Fibroblast of lung (primary cell): ENCODE data around the gene COL5A2. TPM values are rescaled to one million over a fixed set of nuclear protein-coding genes. Genes with fewer than 3 reads are reported as not detected.

ENCODE experiments used
- DNase-seq, 2 donors: peaks; one replicate each; pipeline versions ENCODE4 v3.0.0 to v3.0.0-alpha.2; 2010; ENCODE audit warnings: low read depth in 2 of 2
- H2AFZ ChIP-seq: 2 replicates; pipeline ENCODE4 v1.5.1; 2012; ENCODE audit warnings: low read length, control low read depth, inconsistent platforms
- H3K27ac ChIP-seq: 2 replicates; pipeline ENCODE4 v1.5.1; 2011; ENCODE audit warnings: low read length, control low read depth; ENCODE audit not compliant: insufficient read depth
- H3K27me3 ChIP-seq: 2 replicates; pipeline ENCODE4 v1.5.1; 2011; ENCODE audit warnings: mild to moderate bottlenecking, low read length; ENCODE audit not compliant: control insufficient read depth, insufficient read depth
- H3K36me3 ChIP-seq: 2 replicates; pipeline ENCODE4 v1.5.1; 2011; ENCODE audit warnings: low read length; ENCODE audit not compliant: control insufficient read depth, insufficient read depth
- H3K4me1 ChIP-seq: 2 replicates; pipeline ENCODE4 v1.5.1; 2011; ENCODE audit warnings: low read length; ENCODE audit not compliant: control insufficient read depth, insufficient read depth; ENCODE audit errors: extremely low read depth
- H3K4me2 ChIP-seq: 2 replicates; pipeline ENCODE4 v1.5.1; 2011; ENCODE audit warnings: low read length, control low read depth; ENCODE audit not compliant: insufficient read depth; ENCODE audit errors: extremely low read depth
- H3K4me3 ChIP-seq, 4 experiments: fragments of 200-600 bp in 1 of 4; sonication (generic) in 1 of 4; replicated peaks in 1 of 4; 2 replicates each; pipeline ENCODE4 v1.5.1; 2011 to 2016; ENCODE audit warnings: low read length in 4 of 4, low read depth in 3 of 4, mild to moderate bottlenecking in 3 of 4, control low read depth in 2 of 4, inconsistent platforms in 1 of 4, mixed read lengths in 1 of 4; ENCODE audit not compliant: insufficient read depth in 1 of 4; ENCODE audit errors: control extremely low read depth in 1 of 4
- H3K79me2 ChIP-seq: 2 replicates; pipeline ENCODE4 v1.5.1; 2012; ENCODE audit warnings: mild to moderate bottlenecking, low read length, inconsistent platforms; ENCODE audit not compliant: control insufficient read depth, insufficient read depth
- H3K9ac ChIP-seq: 2 replicates; pipeline ENCODE4 v1.5.1; 2011; ENCODE audit warnings: mild to moderate bottlenecking, low read length, control low read depth; ENCODE audit not compliant: insufficient read depth
- H3K9me3 ChIP-seq: 2 replicates; pipeline ENCODE4 v1.5.1; 2012; ENCODE audit warnings: low read depth, low read length; ENCODE audit not compliant: control insufficient read depth, insufficient read depth
- H4K20me1 ChIP-seq: 2 replicates; pipeline ENCODE4 v1.5.1; 2011; ENCODE audit warnings: low read length; ENCODE audit not compliant: control insufficient read depth, insufficient read depth; ENCODE audit errors: extremely low read depth
- EZH2 ChIP-seq: IDR thresholded peaks from 2 replicates; pipeline ENCODE4 v1.5.1; 2012; ENCODE audit warnings: low read length, control low read depth, mild to moderate bottlenecking; ENCODE audit errors: missing control alignments
- polyA plus RNA-seq, 2 donors: library from polyadenylated mRNA; depleted of rRNA in 1 of 2; stranded (reverse) in 1 of 2; unstranded in 1 of 2; fragments of >200 nt; gene quantifications; 2 replicates each; pipeline ENCODE4 v1.2.1, GENCODE V29; 2011 to 2012; ENCODE audit warnings: missing spikeins in 1 of 2
- total RNA-seq: library from RNA; depleted of rRNA; stranded (reverse); fragments of >200 nt; gene quantifications from 2 replicates; pipeline ENCODE4 v1.2.1, GENCODE V29; 2014
- TF ChIP-seq, protein P1 (sequence below), 2 donors: IDR thresholded peaks in 1 of 2; conservative IDR thresholded peaks in 1 of 2; 1 replicate in 1 of 2; 2 replicates in 1 of 2; pipeline ENCODE4 v1.5.1; 2011 to 2012; ENCODE audit warnings: low read length in 2 of 2, control low read depth in 1 of 2, inconsistent platforms in 1 of 2, low read depth in 1 of 2, mild to moderate bottlenecking in 1 of 2

COL5A2 gene
- total and polyA plus RNA-seq, 2 donors (not counting 1 experiment from before 2014, with no cell fraction given) = 253 to 353 TPM

DNA sequence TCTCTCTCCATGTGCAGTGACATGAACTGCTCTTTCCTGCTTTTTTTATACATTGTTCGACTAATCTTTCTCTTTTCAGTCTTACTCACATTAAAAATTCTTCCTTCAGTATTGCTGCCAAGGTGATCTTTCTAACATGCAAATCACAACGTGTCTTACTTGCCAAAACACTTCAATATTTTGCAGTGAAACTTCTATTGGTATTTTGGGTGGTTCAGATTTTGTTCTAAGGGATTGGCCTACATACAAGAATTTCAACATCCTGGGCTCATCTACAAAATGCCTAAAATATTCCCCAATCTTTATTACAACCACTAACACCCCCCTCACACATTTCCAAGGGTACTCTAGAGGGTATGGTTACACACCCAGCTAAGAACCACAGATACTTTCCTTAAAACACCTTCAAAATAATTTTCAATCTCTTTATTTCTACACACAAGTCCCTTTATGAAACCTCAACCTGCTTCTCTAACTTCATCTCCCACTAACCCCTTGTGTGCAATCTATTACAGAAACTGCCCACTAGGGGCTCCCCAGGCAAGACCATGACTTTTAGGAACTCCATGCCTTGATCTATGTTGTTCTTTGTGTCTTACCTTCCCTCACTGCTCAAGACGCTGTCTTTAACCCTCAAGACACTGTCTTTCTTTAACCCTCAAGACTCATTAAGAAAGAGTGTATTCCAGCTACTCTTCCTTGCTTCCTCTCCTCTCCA, 154.5 kb downstream of the COL5A2 start:
- peaks cover 8% of the 10 kb centered on the region for H3K4me1 ChIP-seq
- H3K9ac ChIP-seq = no peak overlapping the region
- H3K36me3 ChIP-seq = no peaks in the 10 kb centered on the region
- no peak overlapping the region for H3K4me2 ChIP-seq
- peak in 1 of 2 donors; percentile 35 for DNase-seq
- no peak overlapping the region for H3K4me3 ChIP-seq
- no peaks in the 10 kb centered on the region for H3K27me3 ChIP-seq
- TF ChIP-seq EZH2 = no peak
- TF ChIP-seq, protein P1, sequence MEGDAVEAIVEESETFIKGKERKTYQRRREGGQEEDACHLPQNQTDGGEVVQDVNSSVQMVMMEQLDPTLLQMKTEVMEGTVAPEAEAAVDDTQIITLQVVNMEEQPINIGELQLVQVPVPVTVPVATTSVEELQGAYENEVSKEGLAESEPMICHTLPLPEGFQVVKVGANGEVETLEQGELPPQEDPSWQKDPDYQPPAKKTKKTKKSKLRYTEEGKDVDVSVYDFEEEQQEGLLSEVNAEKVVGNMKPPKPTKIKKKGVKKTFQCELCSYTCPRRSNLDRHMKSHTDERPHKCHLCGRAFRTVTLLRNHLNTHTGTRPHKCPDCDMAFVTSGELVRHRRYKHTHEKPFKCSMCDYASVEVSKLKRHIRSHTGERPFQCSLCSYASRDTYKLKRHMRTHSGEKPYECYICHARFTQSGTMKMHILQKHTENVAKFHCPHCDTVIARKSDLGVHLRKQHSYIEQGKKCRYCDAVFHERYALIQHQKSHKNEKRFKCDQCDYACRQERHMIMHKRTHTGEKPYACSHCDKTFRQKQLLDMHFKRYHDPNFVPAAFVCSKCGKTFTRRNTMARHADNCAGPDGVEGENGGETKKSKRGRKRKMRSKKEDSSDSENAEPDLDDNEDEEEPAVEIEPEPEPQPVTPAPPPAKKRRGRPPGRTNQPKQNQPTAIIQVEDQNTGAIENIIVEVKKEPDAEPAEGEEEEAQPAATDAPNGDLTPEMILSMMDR (conservative IDR thresholded peaks at IDR 0.05 in 1 of 2, IDR thresholded peaks at IDR 0.05 in 1 of 2; ENCODE audit: low read depth in 1 of 2, low read length in 2 of 2) = peak; percentile 45 to 50
- no peaks in the 10 kb centered on the region for H4K20me1 ChIP-seq
- no peaks in the 10 kb centered on the region for H3K79me2 ChIP-seq
- H2AFZ ChIP-seq = no peak overlapping the region
- H3K9me3 ChIP-seq = no peaks in the 10 kb centered on the region
- H3K27ac ChIP-seq = no peak overlapping the region

DNA sequence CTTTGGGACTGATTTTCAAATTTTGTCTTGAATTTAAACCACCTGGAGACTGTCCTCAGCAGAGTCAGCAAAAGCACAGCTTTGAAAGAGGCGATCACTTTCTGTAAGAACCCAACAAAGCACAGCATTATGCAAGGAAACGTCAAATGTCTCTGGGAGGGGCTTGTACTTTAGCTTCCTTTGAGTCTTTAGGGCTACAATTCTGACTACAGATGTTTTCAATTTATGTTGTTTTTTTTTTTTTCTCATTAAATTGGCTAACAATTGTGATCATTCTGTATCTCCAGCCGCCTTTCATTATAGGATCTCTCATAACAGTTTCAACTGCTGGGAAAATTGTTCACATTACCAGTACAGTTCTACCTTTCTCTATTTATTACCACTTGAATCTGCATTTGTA, 157.1 kb downstream of the COL5A2 start:
- Histone ChIP-seq H3K27me3 (no peaks in the 10 kb centered on the region), H2AFZ (no peak overlapping the region), H3K9me3 (no peaks in the 10 kb centered on the region), H3K79me2 (no peaks in the 10 kb centered on the region), H3K36me3 (no peaks in the 10 kb centered on the region), H3K4me3 (no peak overlapping the region), H3K27ac (peak overlapping the region; percentile 81), H4K20me1 (no peaks in the 10 kb centered on the region), H3K9ac (no peak overlapping the region), H3K4me1 (peaks cover 15% of the 10 kb centered on the region), H3K4me2 (peak overlapping the region; percentile 60)
- DNase-seq = peak in 1 of 2 donors; percentile 90
- TF ChIP-seq, protein P1 (conservative IDR thresholded peaks at IDR 0.05 in 1 of 2, IDR thresholded peaks at IDR 0.05 in 1 of 2; ENCODE audit: low read depth in 1 of 2, low read length in 2 of 2) = no peak
- TF ChIP-seq EZH2 = no peak

DNA sequence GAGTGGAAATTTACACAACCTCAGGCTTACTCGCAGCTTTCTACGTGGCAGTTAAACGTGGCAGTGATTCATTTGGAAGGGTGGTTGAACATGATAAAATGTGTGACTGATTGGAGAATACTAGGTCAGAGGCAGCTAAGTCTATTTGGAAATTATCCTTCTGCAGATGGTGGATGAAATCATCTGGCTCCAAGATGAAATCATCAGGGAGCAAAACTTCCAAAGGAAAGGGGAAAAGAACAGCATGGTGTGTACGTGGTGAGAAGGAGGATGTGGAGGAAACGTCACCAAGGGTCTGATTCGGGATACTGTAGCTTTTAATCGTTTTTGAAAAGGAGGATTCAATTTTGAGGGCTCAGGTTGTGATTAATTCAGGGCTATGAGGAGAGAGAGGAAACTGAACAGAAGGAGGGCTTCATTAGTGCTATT, 157.5 kb downstream of the COL5A2 start:
- peak overlapping the region; percentile 42 for H3K4me2 ChIP-seq
- no peaks in the 10 kb centered on the region for H4K20me1 ChIP-seq
- peaks cover 15% of the 10 kb centered on the region for H3K4me1 ChIP-seq
- no peak for TF ChIP-seq EZH2
- TF ChIP-seq, protein P1 (conservative IDR thresholded peaks at IDR 0.05 in 1 of 2, IDR thresholded peaks at IDR 0.05 in 1 of 2; ENCODE audit: low read depth in 1 of 2, low read length in 2 of 2) = no peak
- peak overlapping the region; percentile 81 for H3K27ac ChIP-seq
- no peak overlapping the region for H3K9ac ChIP-seq
- DNase-seq = peak; percentile 90 to 96
- no peak overlapping the region for H3K4me3 ChIP-seq
- no peaks in the 10 kb centered on the region for H3K36me3 ChIP-seq
- H2AFZ ChIP-seq = no peak overlapping the region
- H3K79me2 ChIP-seq = no peaks in the 10 kb centered on the region
- no peaks in the 10 kb centered on the region for H3K27me3 ChIP-seq
- H3K9me3 ChIP-seq = no peaks in the 10 kb centered on the region
